ENCODE data around the gene OSBPL6. TPM values are rescaled to one million over a fixed set of nuclear protein-coding genes. Genes with fewer than 3 reads are reported as not detected.
A peak's percentile ranks its signal among the peaks of the same experiment; 100 is the strongest.

OSBPL6 gene
- total RNA-seq, 2 experiments from 2014 or later: 0.16 to 0.24 TPM

- H3K27ac Mint-ChIP-seq: no peak overlapping the region
- POLR2A ChIA-PET: no interaction called here
Measured at GRCh38 chr2:178280244-178280852, 86.0 kb downstream of the OSBPL6 start.

GRCh38 chr2:178282075-178282815 lies 87.9 kb downstream of the OSBPL6 start:
- Mint-ChIP-seq H3K4me3 (no peak overlapping the region), H3K4me1 (ENCODE audit: low read depth) (peaks cover 5% of the 10 kb centered on the region), H3K9me3 (ENCODE audit: insufficient read depth) (no peaks in the 10 kb centered on the region), H3K36me3 (ENCODE audit: low read depth) (no peaks in the 10 kb centered on the region), H3K27ac (no peak overlapping the region), H3K27me3 (ENCODE audit: low read depth) (peaks cover 15% of the 10 kb centered on the region)
- no peak for ATAC-seq
- POLR2A ChIA-PET: no interaction called here
- CTCF ChIA-PET: no interaction called here
- DNase-seq: no peak

More at GRCh38 chr2:178280244-178280852, 86.0 kb downstream of the OSBPL6 start:
- no peaks in the 10 kb centered on the region for H3K36me3 Mint-ChIP-seq (ENCODE audit: low read depth)
- H3K9me3 Mint-ChIP-seq (ENCODE audit: insufficient read depth): no peaks in the 10 kb centered on the region
- DNase-seq: peak; percentile 57
- H3K4me3 Mint-ChIP-seq: no peak overlapping the region
- CTCF ChIA-PET: interaction anchor here (1.6 kb wide), 1 partner anchor 168 kb away, joined by 10 read pairs; the partner anchor contains the start of gene RBM45
- peaks cover 15% of the 10 kb centered on the region for H3K27me3 Mint-ChIP-seq (ENCODE audit: low read depth)
- peak; percentile 55 for ATAC-seq
- H3K4me1 Mint-ChIP-seq (ENCODE audit: low read depth): peaks cover 5% of the 10 kb centered on the region

- ChIA-PET CTCF (interaction anchor here (0.7 to 1.0 kb wide), 2 partner anchors 91 to 171 kb away, joined by 3 read pairs; partner anchors contain the start of gene RBM45), POLR2A (no interaction called here)
- DNase-seq (no peak), ATAC-seq (no peak)
- H3K4me3 Mint-ChIP-seq: no peak overlapping the region
- H3K27me3 Mint-ChIP-seq (ENCODE audit: low read depth): peaks cover 9% of the 10 kb centered on the region
- H3K27ac Mint-ChIP-seq: no peak overlapping the region
- H3K36me3 Mint-ChIP-seq (ENCODE audit: low read depth): no peaks in the 10 kb centered on the region
- H3K4me1 Mint-ChIP-seq (ENCODE audit: low read depth): peaks cover 5% of the 10 kb centered on the region
- no peaks in the 10 kb centered on the region for H3K9me3 Mint-ChIP-seq (ENCODE audit: insufficient read depth)
Measured at GRCh38 chr2:178283341-178283918, 89.1 kb downstream of the OSBPL6 start.

GRCh38 chr2:178284613-178285286 lies 90.4 kb downstream of the OSBPL6 start:
- H3K36me3 Mint-ChIP-seq (ENCODE audit: low read depth): no peaks in the 10 kb centered on the region
- H3K27me3 Mint-ChIP-seq (ENCODE audit: low read depth): peaks cover 4% of the 10 kb centered on the region
- H3K4me3 Mint-ChIP-seq: no peak overlapping the region
- ChIA-PET CTCF (no interaction called here), POLR2A (interaction anchor here (0.6 kb wide), 1 partner anchor 387 kb away, joined by 3 read pairs; no protein-coding TSS in a partner anchor)
- H3K27ac Mint-ChIP-seq: no peak overlapping the region
- H3K9me3 Mint-ChIP-seq (ENCODE audit: insufficient read depth): no peaks in the 10 kb centered on the region
- H3K4me1 Mint-ChIP-seq (ENCODE audit: low read depth): peaks cover 5% of the 10 kb centered on the region
- ATAC-seq: no peak
- DNase-seq: no peak

GRCh38 chr2:178285287-178285615 lies 90.9 kb downstream of the OSBPL6 start:
- no peaks in the 10 kb centered on the region for H3K9me3 Mint-ChIP-seq (ENCODE audit: insufficient read depth)
- DNase-seq (no peak), ATAC-seq (no peak)
- H3K4me3 Mint-ChIP-seq: no peak overlapping the region
- POLR2A ChIA-PET: no interaction called here
- H3K36me3 Mint-ChIP-seq (ENCODE audit: low read depth): no peaks in the 10 kb centered on the region
- H3K27ac Mint-ChIP-seq: no peak overlapping the region
- peaks cover 4% of the 10 kb centered on the region for H3K27me3 Mint-ChIP-seq (ENCODE audit: low read depth)
- CTCF ChIA-PET: no interaction called here
- peaks cover 5% of the 10 kb centered on the region for H3K4me1 Mint-ChIP-seq (ENCODE audit: low read depth)

- H3K27me3 Mint-ChIP-seq (ENCODE audit: low read depth): peaks cover 2% of the 10 kb centered on the region
- ChIA-PET POLR2A (no interaction called here), CTCF (interaction anchor here (1.3 kb wide), 1 partner anchor 174 kb away, joined by 5 read pairs; the partner anchor contains the start of gene RBM45)
- H3K9me3 Mint-ChIP-seq (ENCODE audit: insufficient read depth): no peaks in the 10 kb centered on the region
- ATAC-seq (no peak), DNase-seq (no peak)
- peaks cover 5% of the 10 kb centered on the region for H3K4me1 Mint-ChIP-seq (ENCODE audit: low read depth)
- no peak overlapping the region for H3K27ac Mint-ChIP-seq
- no peaks in the 10 kb centered on the region for H3K36me3 Mint-ChIP-seq (ENCODE audit: low read depth)
- H3K4me3 Mint-ChIP-seq: no peak overlapping the region
Measured at GRCh38 chr2:178286636-178287035, 92.3 kb downstream of the OSBPL6 start.

GRCh38 chr2:178287652-178288344 lies 93.5 kb downstream of the OSBPL6 start:
- Mint-ChIP-seq H3K27ac (no peak overlapping the region), H3K4me3 (no peak overlapping the region), H3K27me3 (ENCODE audit: low read depth) (peaks cover 7% of the 10 kb centered on the region), H3K36me3 (ENCODE audit: low read depth) (no peaks in the 10 kb centered on the region), H3K9me3 (ENCODE audit: insufficient read depth) (no peaks in the 10 kb centered on the region), H3K4me1 (ENCODE audit: low read depth) (peaks cover 5% of the 10 kb centered on the region)
- CTCF ChIA-PET: interaction anchor here (1.3 kb wide), 1 partner anchor 176 kb away, joined by 5 read pairs; the partner anchor contains the start of gene RBM45
- no peak for ATAC-seq
- no peak for DNase-seq
- POLR2A ChIA-PET: no interaction called here

- DNase-seq (no peak), ATAC-seq (no peak)
- ChIA-PET POLR2A (no interaction called here), CTCF (no interaction called here)
- Mint-ChIP-seq H3K4me3 (no peak overlapping the region), H3K4me1 (ENCODE audit: low read depth) (no peaks in the 10 kb centered on the region), H3K27ac (no peak overlapping the region), H3K27me3 (ENCODE audit: low read depth) (peaks cover 15% of the 10 kb centered on the region), H3K9me3 (ENCODE audit: insufficient read depth) (no peaks in the 10 kb centered on the region), H3K36me3 (ENCODE audit: low read depth) (no peaks in the 10 kb centered on the region)
Measured at GRCh38 chr2:178291703-178292102, 97.4 kb downstream of the OSBPL6 start.

GRCh38 chr2:178292586-178292985 lies 98.3 kb downstream of the OSBPL6 start:
- Mint-ChIP-seq H3K27ac (no peak overlapping the region), H3K36me3 (ENCODE audit: low read depth) (no peaks in the 10 kb centered on the region), H3K9me3 (ENCODE audit: insufficient read depth) (no peaks in the 10 kb centered on the region), H3K4me1 (ENCODE audit: low read depth) (no peaks in the 10 kb centered on the region), H3K4me3 (no peak overlapping the region), H3K27me3 (ENCODE audit: low read depth) (peaks cover 17% of the 10 kb centered on the region)
- DNase-seq (no peak), ATAC-seq (no peak)
- CTCF ChIA-PET: no interaction called here
- POLR2A ChIA-PET: no interaction called here

GRCh38 chr2:178295115-178295514 lies 100.8 kb downstream of the OSBPL6 start:
- Mint-ChIP-seq H3K9me3 (ENCODE audit: insufficient read depth) (no peaks in the 10 kb centered on the region), H3K36me3 (ENCODE audit: low read depth) (no peaks in the 10 kb centered on the region), H3K4me3 (no peak overlapping the region), H3K4me1 (ENCODE audit: low read depth) (no peaks in the 10 kb centered on the region), H3K27me3 (ENCODE audit: low read depth) (peaks cover 22% of the 10 kb centered on the region), H3K27ac (no peak overlapping the region)
- no peak for DNase-seq
- ATAC-seq: no peak
- CTCF ChIA-PET: no interaction called here
- POLR2A ChIA-PET: no interaction called here

GRCh38 chr2:178295906-178296305 lies 101.6 kb downstream of the OSBPL6 start:
- Mint-ChIP-seq H3K4me3 (no peak overlapping the region), H3K27ac (no peak overlapping the region)

More at GRCh38 chr2:178295906-178296305, 101.6 kb downstream of the OSBPL6 start:
- ChIA-PET CTCF (no interaction called here), POLR2A (no interaction called here)
- H3K4me1 Mint-ChIP-seq (ENCODE audit: low read depth): no peaks in the 10 kb centered on the region
- H3K9me3 Mint-ChIP-seq (ENCODE audit: insufficient read depth): no peaks in the 10 kb centered on the region
- H3K36me3 Mint-ChIP-seq (ENCODE audit: low read depth): no peaks in the 10 kb centered on the region
- H3K27me3 Mint-ChIP-seq (ENCODE audit: low read depth): peaks cover 24% of the 10 kb centered on the region
- DNase-seq (no peak), ATAC-seq (no peak)
